SH-SY5Y (cell line): ENCODE measurements around the gene RRM1.

ENCODE experiments used
- GATA2 ChIP-seq: IDR thresholded peaks from 2 replicates; pipeline ENCODE4 v1.6.1; 2011; ENCODE audit warnings: mild to moderate bottlenecking, low read depth, low read length
- GATA3 ChIP-seq: IDR thresholded peaks from 2 replicates; pipeline ENCODE4 v1.6.1; 2011; ENCODE audit warnings: low read depth, mild to moderate bottlenecking, low read length, moderate library complexity

GRCh38 chr11:4050138-4050537, 44.5 kb upstream of the RRM1 start:
- TF ChIP-seq GATA3 (no peak), GATA2 (no peak)
